ENCODE results near the gene RUVBL2.

The RUVBL2 gene

GRCh38 chr19:48964205-48965039, 29.3 kb upstream of the RUVBL2 start:
- no peak for DNase-seq (ENCODE audit: low read depth)

GRCh38 chr19:48965040-48965805, 28.5 kb upstream of the RUVBL2 start, which contains the start of gene FTL:
TSS of gene FTL (plus strand) at chr19:48965309. CDS start at chr19:48965508, 199 bp downstream.
- peak; percentile 83 for DNase-seq (ENCODE audit: low read depth)

DNA sequence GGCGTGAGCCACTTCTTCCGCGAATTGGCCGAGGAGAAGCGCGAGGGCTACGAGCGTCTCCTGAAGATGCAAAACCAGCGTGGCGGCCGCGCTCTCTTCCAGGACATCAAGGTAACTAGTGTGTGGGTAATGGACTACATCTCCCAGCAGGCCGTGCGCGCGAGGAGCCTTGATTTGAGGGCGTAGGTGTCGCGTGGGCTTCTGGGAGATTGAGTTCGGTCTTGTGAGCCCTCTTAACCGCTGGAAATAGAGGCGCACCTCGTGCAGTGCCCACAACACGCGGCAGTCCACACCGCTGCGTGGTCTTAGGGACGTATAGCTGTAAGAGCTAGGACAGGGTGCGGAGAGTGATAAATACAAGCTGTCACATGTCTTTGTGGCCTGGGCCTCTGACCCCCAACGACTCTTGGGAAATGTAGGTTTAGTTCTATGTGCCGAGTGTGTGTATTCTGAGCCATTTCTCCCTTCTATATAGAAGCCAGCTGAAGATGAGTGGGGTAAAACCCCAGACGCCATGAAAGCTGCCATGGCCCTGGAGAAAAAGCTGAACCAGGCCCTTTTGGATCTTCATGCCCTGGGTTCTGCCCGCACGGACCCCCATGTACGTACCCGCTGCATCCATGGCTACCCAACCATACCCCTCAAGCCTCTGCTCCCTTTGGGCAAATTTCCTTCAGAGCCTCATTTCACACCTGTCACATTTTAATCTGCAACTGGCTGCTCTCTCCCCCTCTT, 27.7 kb upstream of the RUVBL2 start:
- DNase-seq (ENCODE audit: low read depth): peak; percentile 83

- no peak for DNase-seq (ENCODE audit: low read depth)
These were observed 26.9 kb upstream of the RUVBL2 start for GRCh38 chr19:48966541-48967345.

DNA sequence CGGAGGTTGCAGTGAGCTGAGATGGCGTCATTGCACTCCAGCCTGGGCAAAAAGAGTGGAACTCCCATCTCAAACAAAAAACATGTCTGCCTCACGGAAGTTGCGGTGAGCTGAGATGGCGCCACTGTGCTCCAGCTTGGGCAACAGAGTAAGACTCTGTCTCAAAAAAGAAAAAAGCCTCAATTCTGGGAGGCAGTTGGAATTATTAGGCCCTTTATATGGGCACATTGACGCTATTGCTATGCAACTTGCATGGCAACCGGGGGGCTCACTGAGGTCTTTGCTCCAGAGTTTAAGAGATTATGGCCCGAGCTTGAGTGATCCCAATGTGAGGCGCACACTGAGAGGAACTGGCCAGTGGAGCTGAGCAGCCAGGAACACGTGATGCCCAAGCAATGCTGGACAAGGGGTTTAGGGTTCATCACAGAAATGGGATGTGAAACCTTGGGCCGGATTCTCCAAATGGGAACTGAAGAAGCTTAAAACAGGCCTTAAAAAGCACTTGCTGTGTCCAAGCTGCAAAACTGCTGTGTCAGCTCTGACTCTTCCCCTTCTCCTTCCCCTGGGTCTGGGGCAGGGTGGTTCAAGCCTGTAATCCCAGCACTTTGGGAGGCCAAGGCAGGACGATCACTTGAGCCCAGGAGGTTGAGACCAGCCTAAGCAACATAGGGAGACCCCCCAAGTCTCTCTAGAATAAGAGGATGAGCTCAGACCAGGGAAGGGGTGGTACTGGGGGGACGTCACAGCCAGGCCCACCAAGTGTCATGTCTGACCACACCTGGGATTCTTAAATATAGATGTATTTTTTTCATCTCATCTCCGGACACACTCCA, 26.1 kb upstream of the RUVBL2 start:
- no peak for DNase-seq (ENCODE audit: low read depth)

GRCh38 chr19:48968179-48968661, 25.5 kb upstream of the RUVBL2 start:
- no peak for DNase-seq (ENCODE audit: low read depth)

GRCh38 chr19:48968813-48969218, 24.9 kb upstream of the RUVBL2 start:
- DNase-seq (ENCODE audit: low read depth): no peak

DNA sequence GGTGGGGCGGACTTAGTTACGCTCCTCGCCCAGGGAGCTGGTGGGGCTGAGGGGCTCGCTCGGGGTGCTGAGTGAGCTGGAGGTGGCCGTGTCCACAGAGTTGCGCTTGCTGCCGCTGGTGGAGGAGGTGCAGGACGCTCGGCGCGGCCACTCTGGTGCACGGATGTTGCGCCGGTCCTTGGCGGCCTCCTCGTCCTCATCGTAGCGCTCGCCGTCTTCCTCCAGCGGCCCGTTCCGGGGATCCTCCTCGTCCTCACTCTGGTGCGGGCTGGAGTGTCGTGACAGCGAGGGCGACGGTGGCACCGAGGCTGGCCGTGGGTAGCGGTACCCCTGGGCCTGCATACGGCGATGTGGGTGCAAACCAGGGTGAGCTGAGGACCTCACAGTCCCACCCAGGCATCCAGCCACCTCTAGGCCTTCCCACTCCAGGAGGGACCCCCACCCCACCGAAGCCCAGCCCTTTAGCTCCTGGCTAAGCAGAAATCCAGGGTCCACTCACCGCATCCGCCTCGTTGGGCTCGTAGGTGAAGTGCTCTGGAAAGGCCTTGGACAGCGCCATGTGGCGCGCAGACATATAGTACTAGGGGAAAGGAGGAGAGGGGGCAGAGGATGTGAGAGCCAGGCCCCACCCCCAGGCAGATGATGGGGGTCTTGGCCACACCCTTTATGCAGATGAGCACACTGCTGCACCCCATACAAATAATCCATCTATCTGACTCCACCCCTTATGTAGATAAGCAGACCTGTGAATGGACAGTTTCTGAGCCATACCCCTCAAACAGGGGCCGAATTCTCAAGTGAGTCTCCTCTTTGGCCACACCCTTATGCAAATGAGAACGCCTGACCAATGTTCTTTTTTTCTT, 24.2 kb upstream of the RUVBL2 start:
- DNase-seq (ENCODE audit: low read depth): no peak

- DNase-seq (ENCODE audit: low read depth): no peak
These were observed 23.4 kb upstream of the RUVBL2 start for GRCh38 chr19:48970139-48970766.

GRCh38 chr19:48970923-48971395, 22.7 kb upstream of the RUVBL2 start:
- DNase-seq (ENCODE audit: low read depth): peak; percentile 77

- no peak for DNase-seq (ENCODE audit: low read depth)
These were observed 17.5 kb upstream of the RUVBL2 start for GRCh38 chr19:48975947-48976847.

DNA sequence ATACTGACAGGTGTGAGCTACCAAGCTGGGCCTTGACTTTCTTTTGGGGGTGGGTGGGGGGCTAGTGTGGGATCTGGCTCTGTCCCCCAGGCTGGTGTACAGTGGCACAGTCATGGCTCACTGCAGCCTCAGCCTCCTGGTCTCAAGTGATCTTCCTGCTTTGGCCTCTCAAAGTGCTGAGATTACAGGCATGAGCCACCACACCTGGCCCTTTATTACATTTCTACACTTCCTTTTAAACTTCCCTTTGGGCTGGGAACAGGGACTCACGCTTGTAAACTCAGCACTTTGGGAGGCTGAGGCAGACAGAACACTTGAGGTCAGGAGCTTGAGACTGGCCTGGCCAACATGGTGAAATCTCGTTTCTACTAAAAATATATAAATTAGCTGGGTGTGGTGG, 16.6 kb upstream of the RUVBL2 start:
- no peak for DNase-seq (ENCODE audit: low read depth)

GRCh38 chr19:48982280-48982679, 11.4 kb upstream of the RUVBL2 start:
- DNase-seq (ENCODE audit: low read depth): no peak

DNA sequence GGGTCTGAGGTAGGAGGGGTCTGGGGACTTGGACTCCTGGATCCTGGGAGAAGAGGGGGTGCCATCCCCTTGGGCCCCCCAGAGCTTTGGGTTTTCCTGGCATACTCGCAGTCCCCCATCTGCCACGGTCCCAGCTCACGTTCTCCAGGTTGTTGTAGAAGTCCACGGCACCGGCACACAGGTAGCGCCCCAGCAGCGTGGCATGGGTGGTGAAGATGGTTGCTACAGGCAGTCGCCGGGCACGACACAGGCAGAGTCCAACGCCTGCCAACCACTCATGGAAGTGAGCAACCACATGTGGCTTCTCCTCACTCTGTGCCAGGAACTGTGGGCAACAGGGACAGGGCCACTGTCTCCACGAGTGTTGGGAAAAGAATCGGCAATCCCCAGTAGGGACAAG, 8.0 kb upstream of the RUVBL2 start:
- no peak for DNase-seq (ENCODE audit: low read depth)

DNA sequence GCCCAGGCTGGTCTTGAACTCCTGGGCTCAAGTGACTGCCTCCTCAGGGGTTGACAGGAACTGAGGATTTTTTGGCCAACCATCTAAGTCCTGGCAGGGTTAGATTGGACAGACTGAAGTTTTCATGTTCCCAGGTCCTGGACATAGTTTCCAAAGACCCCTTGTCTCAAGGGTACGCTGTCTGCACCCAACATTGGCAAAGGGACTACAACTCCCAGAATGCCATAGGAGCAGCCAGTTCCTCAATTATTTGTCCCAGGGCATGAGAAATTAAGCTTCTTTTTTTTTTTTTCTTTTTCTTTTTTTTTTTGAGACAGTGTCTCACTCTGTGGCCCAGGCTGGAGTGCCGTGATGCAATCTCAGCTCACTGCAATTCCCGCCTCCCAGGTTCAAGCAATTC, 7.5 kb upstream of the RUVBL2 start:
- no peak for DNase-seq (ENCODE audit: low read depth)

DNA sequence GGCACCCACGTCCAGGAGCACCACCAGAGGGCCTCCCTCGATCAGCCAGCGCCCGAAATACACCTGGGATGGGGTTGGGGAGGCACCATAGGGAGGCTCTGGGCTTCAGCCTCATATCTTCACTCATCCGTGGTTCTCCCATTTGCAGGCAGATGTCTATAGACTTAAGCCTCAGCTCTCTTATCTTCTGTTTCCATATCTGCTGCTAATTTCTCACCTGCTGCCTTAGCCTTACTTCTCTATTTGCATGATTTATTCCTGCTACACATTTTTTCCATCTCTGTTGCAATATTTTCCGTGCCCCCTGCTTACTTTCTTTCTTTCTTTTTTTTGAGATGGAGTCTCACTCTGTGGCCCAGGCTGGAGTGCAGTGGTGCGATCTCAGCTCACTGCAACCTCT, 6.4 kb upstream of the RUVBL2 start:
- DNase-seq (ENCODE audit: low read depth): no peak

DNA sequence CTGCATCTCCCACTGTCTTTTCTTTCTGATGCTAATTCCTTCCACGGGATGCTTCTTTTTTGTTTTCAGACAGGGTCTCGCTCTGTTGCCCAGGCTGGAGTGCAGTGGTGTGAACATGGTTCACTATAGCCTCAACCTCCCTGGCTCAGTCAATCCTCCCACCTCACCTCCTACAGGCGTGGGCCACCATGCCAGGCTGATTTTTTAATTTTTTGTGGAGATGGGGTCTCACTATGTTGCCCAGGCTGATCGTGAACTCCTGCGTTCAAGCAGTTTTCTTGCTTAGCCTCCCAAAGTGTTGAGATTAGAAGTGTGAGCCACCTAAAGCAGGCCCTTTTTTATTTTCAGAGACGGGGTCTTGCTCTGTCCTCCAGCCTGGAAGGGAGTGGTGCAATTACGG, 5.4 kb upstream of the RUVBL2 start:
- DNase-seq (ENCODE audit: low read depth): no peak

GRCh38 chr19:48988860-48989259, 4.8 kb upstream of the RUVBL2 start:
- DNase-seq (ENCODE audit: low read depth): no peak

Measured in activated gamma-delta T cell treated with anti-CD3 and anti-CD28 coated beads, Interleukin-2, amount 50 U/mL, for 16 hours (primary cell).